ENCODE data around the gene GASK1B.

Gene GASK1B

DNA sequence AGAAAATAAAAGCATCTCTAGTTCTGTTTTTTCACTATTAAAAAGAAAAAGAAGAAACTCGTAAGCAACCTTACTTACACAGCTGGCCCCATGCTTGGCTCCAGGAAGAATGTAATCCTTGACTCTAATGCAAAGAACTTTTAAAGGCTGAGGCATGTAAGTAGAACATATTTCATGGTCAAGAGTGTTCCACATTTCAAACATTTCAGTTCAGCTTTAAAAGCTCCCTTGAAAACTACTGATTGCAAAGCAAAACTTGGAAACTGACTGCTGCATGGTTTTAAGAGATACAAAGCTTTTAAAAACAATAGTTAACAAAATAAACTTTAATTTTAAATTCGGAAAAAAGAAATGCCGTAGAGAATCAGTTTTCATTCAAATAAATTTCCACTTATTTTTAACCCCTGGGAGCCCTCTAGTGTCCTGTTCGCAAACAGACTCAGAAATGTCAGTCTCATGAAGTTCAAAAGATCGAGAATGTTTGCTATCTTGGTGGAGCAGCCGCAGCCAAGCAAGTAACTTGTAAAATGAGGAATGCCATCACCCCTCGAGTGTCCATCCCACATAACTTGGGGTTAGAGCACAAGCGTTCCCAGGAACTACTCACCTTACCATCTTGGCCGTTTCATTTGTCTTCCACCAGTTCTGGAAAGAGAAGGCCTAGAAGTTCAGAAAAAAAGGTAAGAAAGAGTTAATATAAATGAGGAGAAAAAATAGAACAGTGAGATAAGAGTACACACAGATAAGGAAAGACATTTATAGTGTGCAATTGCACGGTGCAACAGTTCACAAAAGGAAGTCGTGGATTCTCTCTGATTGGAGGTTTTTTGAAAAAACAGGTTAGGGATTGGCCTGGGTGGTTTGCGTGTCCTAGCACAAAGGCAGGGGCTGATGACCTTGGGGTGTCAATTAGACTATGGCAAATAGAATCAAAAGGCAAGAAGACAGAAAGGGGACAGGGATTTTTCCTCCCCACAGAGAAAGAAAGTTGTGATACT, at the start of gene GASK1B:
Gene GASK1B, minus strand, starts transcription at position 765 of the 998 bp plus-strand sequence. CDS start 1,650 bp downstream, outside the sequence.
- no peak within 1 kb of the TSS for H3K4me3 Mint-ChIP-seq
- no peaks in the 10 kb centered on the region for H3K9me3 Mint-ChIP-seq
- H3K27ac Mint-ChIP-seq: no peak within 1 kb of the TSS
- no peak for ATAC-seq
- peaks cover 21% of the 10 kb centered on the region for H3K27me3 Mint-ChIP-seq
- H3K36me3 Mint-ChIP-seq: no peaks in the 10 kb centered on the region
- H3K4me1 Mint-ChIP-seq: peaks cover 7% of the 10 kb centered on the region

DNA sequence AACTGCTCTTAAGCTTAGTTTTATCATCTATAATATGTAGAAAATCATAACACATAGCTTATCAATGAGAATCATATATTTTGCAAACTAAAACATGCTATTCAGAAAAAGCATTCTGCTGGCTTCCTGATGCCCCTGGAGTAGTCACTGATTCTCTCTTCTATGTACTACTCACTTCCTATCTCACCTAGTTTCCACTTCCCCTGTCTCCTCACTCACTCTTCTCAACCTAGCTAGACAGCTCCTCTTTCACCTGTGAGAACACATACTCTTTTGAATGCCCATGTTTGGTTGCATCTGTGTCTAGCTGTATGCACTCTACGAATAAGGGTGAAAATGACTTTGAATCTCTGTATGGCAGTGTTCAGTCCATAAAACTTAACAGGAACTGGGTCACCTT, 46.8 kb upstream of the GASK1B start:
- Mint-ChIP-seq H3K27me3 (no peaks in the 10 kb centered on the region), H3K9me3 (no peaks in the 10 kb centered on the region), H3K36me3 (no peaks in the 10 kb centered on the region), H3K27ac (no peak overlapping the region), H3K4me1 (no peaks in the 10 kb centered on the region), H3K4me3 (no peak overlapping the region)
- no peak for ATAC-seq

GRCh38 chr4:158217763-158218162, 44.9 kb upstream of the GASK1B start:
- no peaks in the 10 kb centered on the region for H3K4me1 Mint-ChIP-seq
- no peak overlapping the region for H3K4me3 Mint-ChIP-seq
- H3K9me3 Mint-ChIP-seq: no peaks in the 10 kb centered on the region
- H3K36me3 Mint-ChIP-seq: no peaks in the 10 kb centered on the region
- ATAC-seq: no peak
- H3K27me3 Mint-ChIP-seq: peaks cover 8% of the 10 kb centered on the region
- H3K27ac Mint-ChIP-seq: no peak overlapping the region

DNA sequence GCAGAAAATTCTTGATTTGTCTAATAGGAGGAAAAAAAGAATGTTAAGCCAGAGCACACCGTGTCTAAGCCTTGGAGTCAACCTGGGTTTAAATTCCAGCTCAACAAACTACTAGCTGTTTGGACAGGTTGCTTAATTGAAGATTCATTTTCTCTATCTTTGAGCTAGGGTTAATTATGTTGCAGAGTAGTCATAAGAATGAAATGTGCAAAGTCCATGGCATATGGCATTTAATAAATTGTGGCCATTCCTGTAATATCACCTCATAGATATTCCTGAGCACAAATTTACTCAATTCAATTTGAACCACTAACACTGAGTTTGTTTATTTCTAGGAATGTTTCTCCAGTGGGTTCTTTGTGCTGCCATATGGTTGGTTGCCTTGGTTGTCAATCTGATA, 42.0 kb upstream of the GASK1B start:
- ATAC-seq: no peak
- no peaks in the 10 kb centered on the region for H3K36me3 Mint-ChIP-seq
- H3K4me3 Mint-ChIP-seq: no peak overlapping the region
- peaks cover 8% of the 10 kb centered on the region for H3K27me3 Mint-ChIP-seq
- no peaks in the 10 kb centered on the region for H3K4me1 Mint-ChIP-seq
- H3K27ac Mint-ChIP-seq: no peak overlapping the region
- no peaks in the 10 kb centered on the region for H3K9me3 Mint-ChIP-seq

DNA sequence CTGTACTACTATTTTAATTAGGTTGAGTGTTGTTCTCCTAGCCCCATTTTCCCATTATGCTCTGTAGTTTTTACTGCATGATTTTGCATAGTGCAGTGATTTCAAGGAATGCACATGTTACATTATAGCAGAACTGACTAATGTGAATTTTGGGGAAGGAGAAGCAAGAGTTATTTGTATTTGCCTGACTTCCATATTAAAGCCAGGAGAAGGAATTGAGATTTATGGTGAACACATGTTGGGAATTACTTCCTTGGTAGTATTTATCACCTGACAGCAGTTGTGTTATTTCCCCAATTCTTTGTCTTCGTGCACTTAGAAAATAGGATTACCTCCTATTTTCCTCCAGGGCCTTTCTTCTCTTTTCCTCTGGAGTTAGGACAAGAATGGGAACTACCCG, 40.6 kb upstream of the GASK1B start:
- Mint-ChIP-seq H3K4me1 (no peaks in the 10 kb centered on the region), H3K9me3 (no peaks in the 10 kb centered on the region), H3K36me3 (no peaks in the 10 kb centered on the region), H3K27ac (no peak overlapping the region), H3K27me3 (peaks cover 8% of the 10 kb centered on the region), H3K4me3 (no peak overlapping the region)
- no peak for ATAC-seq

DNA sequence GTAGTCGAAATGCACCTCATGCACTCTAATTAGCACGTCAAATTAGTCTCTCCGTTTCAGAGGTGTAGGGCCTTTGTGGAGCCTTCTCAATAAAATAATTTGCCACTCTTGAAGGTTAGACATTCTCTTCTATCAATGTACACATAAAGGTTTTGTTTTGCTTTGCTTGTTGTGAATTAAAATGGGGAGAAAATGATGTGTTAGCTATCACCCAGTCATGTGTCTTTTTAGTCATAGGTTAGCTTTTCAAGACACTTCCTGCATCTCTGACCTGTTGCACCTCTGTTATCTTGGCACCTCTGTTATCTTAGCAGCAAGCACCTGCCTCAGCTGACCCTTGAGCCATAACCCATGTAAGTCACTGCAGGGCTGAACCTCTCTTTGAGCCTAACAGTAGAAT, 38.4 kb upstream of the GASK1B start:
- no peaks in the 10 kb centered on the region for H3K4me1 Mint-ChIP-seq
- H3K36me3 Mint-ChIP-seq: no peaks in the 10 kb centered on the region
- H3K9me3 Mint-ChIP-seq: peaks cover 2% of the 10 kb centered on the region
- no peak overlapping the region for H3K4me3 Mint-ChIP-seq
- H3K27me3 Mint-ChIP-seq: peaks cover 8% of the 10 kb centered on the region
- no peak overlapping the region for H3K27ac Mint-ChIP-seq
- no peak for ATAC-seq

DNA sequence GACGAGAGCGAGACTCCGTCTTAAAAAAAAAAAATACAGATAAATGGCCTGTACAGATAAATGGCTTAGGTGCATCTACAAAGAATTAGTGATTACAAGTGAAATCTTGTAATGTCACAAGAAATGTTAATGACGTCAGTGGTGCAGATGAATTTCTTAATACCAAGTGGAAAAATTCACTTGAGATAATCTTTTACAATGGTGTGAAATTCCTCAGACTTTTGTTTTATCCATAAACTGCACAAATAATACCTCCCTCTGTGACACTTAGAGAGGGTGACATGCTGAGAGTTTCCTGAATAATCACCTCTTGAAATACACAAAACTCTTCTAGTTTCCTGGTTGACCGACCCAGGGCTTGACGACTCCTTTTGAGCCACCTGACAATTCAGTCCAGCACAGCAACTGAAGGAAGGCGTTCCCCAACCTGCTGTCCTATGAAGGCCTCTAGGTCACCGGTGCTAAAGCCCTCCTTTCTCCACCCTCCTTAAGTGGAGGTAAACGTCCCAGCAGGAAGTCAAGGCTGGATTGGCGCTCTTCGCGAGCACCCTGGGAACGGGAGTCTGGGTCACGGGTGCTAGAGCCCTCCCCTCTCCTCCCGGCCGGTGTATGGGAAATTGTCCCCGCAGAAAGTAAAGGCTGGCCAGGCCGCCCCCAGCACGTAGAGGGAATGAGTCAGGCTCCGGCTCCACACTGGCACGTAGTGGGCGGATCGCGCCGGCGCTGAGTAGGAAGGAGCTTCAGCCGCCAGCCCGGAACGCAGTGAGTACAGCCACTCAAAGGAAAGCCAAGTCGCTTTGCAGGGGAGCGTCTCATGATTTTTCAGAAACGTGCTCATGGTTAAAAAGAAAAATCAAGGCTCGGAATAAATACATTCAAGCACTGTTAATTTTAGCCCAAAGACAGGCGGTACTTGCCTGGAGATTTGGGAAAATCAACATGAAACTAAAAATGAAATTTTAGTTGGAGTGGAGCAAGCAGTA, 37.3 kb upstream of the GASK1B start, which contains the start of gene TMEM144:
Gene TMEM144, plus strand, starts transcription at position 662 of the 983 bp plus-strand sequence. CDS start 2,182 bp downstream, outside the sequence.
- peak; percentile 67 for ATAC-seq
- Mint-ChIP-seq H3K36me3 (no peaks in the 10 kb centered on the region), H3K4me1 (no peaks in the 10 kb centered on the region), H3K4me3 (peak within 1 kb of the TSS; percentile 68), H3K27me3 (peaks cover 8% of the 10 kb centered on the region), H3K27ac (no peak within 1 kb of the TSS), H3K9me3 (peaks cover 6% of the 10 kb centered on the region)

DNA sequence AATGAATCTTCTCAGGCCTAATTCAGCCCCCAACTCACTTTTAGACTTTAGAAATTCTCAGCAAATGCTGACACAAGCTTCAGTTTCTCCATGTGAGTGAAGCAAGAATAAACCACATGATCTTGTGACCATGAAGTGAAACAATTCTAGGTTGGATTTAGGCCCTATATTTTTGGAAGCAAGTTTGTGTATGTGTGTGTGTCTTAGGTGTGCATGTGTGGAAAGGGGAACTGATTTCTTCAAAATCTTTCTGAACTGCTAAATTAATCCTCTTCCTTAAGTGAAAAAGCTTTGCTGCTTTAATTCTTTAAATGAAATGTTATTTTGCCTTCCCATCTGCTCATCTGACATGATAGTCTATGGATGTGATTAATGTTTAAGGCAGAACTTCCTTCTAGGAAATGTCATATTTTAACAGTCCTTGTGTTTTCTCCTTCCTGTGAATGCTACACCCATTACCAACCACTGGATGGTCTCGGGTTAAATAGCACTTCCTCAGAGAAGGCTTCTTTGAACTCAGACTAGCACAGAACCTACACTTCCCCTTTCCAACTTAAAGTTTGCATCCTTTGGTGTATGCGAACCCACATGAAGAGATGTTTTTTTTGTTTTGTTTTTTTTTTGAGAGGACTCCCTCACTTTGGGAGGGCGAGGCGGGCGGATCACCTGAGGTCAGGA, 36.3 kb upstream of the GASK1B start:
- ATAC-seq: peak; percentile 62
- Mint-ChIP-seq H3K4me1 (no peaks in the 10 kb centered on the region), H3K9me3 (peaks cover 6% of the 10 kb centered on the region), H3K36me3 (no peaks in the 10 kb centered on the region), H3K4me3 (no peak overlapping the region), H3K27me3 (peaks cover 5% of the 10 kb centered on the region), H3K27ac (no peak overlapping the region)

- Mint-ChIP-seq H3K36me3 (no peaks in the 10 kb centered on the region), H3K9me3 (peaks cover 6% of the 10 kb centered on the region), H3K27me3 (no peaks in the 10 kb centered on the region), H3K4me3 (no peak overlapping the region), H3K27ac (no peak overlapping the region), H3K4me1 (no peaks in the 10 kb centered on the region)
- no peak for ATAC-seq
These were observed 31.1 kb upstream of the GASK1B start for GRCh38 chr4:158203929-158204328.

DNA sequence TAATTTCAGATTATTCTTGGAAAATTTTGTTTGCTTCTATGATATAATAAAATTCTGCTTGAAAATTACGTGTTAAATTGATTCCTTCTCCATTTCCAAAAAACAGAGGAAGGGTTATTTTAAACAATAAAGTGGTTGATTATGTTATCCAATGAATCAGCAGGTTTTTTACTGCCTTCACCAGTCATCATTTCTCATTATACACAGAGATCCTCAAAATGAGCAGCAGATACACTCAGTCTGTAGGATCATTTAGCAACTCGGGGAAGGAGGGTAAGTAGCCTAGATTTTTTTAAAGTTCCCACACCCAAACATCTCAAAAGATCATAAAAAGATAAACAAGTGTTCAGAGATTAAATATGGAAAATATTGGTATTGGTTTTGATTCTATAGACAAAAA, 30.6 kb upstream of the GASK1B start:
- H3K36me3 Mint-ChIP-seq: no peaks in the 10 kb centered on the region
- no peak overlapping the region for H3K4me3 Mint-ChIP-seq
- H3K4me1 Mint-ChIP-seq: no peaks in the 10 kb centered on the region
- no peak overlapping the region for H3K27ac Mint-ChIP-seq
- H3K9me3 Mint-ChIP-seq: peaks cover 6% of the 10 kb centered on the region
- no peak for ATAC-seq
- no peaks in the 10 kb centered on the region for H3K27me3 Mint-ChIP-seq

- Mint-ChIP-seq H3K9me3 (peaks cover 6% of the 10 kb centered on the region), H3K4me1 (no peaks in the 10 kb centered on the region), H3K27ac (no peak overlapping the region), H3K27me3 (no peaks in the 10 kb centered on the region), H3K36me3 (no peaks in the 10 kb centered on the region), H3K4me3 (no peak overlapping the region)
- ATAC-seq: no peak
These were observed 29.7 kb upstream of the GASK1B start for GRCh38 chr4:158202481-158202880.

- H3K27me3 Mint-ChIP-seq: no peaks in the 10 kb centered on the region
- H3K4me3 Mint-ChIP-seq: no peak overlapping the region
- peaks cover 4% of the 10 kb centered on the region for H3K9me3 Mint-ChIP-seq
These were observed 29.1 kb upstream of the GASK1B start for GRCh38 chr4:158201876-158202275.

GRCh38 chr4:158201322-158201721, 28.5 kb upstream of the GASK1B start:
- no peaks in the 10 kb centered on the region for H3K27me3 Mint-ChIP-seq
- no peak for ATAC-seq
- no peaks in the 10 kb centered on the region for H3K4me1 Mint-ChIP-seq
- peaks cover 4% of the 10 kb centered on the region for H3K9me3 Mint-ChIP-seq
- no peak overlapping the region for H3K4me3 Mint-ChIP-seq
- H3K27ac Mint-ChIP-seq: no peak overlapping the region
- no peaks in the 10 kb centered on the region for H3K36me3 Mint-ChIP-seq

More at GRCh38 chr4:158201876-158202275, 29.1 kb upstream of the GASK1B start:
- no peak for ATAC-seq
- H3K36me3 Mint-ChIP-seq: no peaks in the 10 kb centered on the region
- no peak overlapping the region for H3K27ac Mint-ChIP-seq
- no peaks in the 10 kb centered on the region for H3K4me1 Mint-ChIP-seq

DNA sequence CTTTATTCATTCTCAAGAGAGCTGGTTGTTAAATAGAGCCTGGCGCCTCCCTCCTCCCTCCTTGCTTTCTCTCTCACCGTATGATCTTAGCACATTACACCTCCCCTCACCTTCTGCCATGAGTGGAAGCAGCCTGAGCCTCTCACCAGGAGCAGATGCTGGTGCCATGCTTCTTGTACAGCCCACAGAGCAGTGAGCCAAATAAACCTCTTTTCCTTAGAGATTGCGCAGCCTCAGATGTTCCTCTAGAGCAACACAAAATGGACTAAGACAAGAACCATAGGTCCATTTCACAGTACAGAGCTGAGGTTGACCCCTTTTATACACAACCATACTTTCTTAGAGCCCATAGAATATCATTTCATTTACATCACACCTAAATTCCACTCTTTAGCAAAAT, 27.4 kb upstream of the GASK1B start:
- H3K36me3 Mint-ChIP-seq: no peaks in the 10 kb centered on the region
- H3K27me3 Mint-ChIP-seq: no peaks in the 10 kb centered on the region
- H3K9me3 Mint-ChIP-seq: no peaks in the 10 kb centered on the region
- no peak overlapping the region for H3K4me3 Mint-ChIP-seq
- H3K4me1 Mint-ChIP-seq: no peaks in the 10 kb centered on the region
- no peak overlapping the region for H3K27ac Mint-ChIP-seq
- ATAC-seq: peak; percentile 32

Data from stimulated activated memory B cell treated with anti-CD40 and anti-IgM and Interleukin-4, amounts not matched to agents 10 μg/mL and 1 μg/mL and 100 μg/mL, for 72 hours (primary cell).